Measurements from ENCODE around the gene TRPM6. TPM values are rescaled to one million over a fixed set of nuclear protein-coding genes. Genes with fewer than 3 reads are reported as not detected.

Gene TRPM6
- total RNA-seq, 1 donor from 2014 or later = 0.10 TPM

GRCh38 chr9:74773886-74774479 is 113.7 kb downstream of the TRPM6 start:
- DNase-seq (ENCODE audit: low spot score, unreplicated experiment) = peak; percentile 51

GRCh38 chr9:74772121-74772520 is 115.6 kb downstream of the TRPM6 start:
- peaks cover 9% of the 10 kb centered on the region for H3K27me3 Mint-ChIP-seq
- H3K4me3 Mint-ChIP-seq (ENCODE audit: low read depth) = no peak overlapping the region
- H3K4me1 Mint-ChIP-seq (ENCODE audit: low read depth) = no peaks in the 10 kb centered on the region
- no peak for DNase-seq (ENCODE audit: low spot score, unreplicated experiment)
- TF ChIP-seq CTCF (IDR thresholded peaks at IDR 0.05; ENCODE audit: unreplicated experiment) = no peak
- H3K27ac Mint-ChIP-seq = no peak overlapping the region
- H3K9me3 Mint-ChIP-seq (ENCODE audit: low read depth) = peaks cover 2% of the 10 kb centered on the region
- H3K36me3 Mint-ChIP-seq (ENCODE audit: insufficient read depth) = no peaks in the 10 kb centered on the region

More at GRCh38 chr9:74773886-74774479, 113.7 kb downstream of the TRPM6 start:
- Mint-ChIP-seq H3K4me3 (ENCODE audit: low read depth) (no peak overlapping the region), H3K27ac (no peak overlapping the region), H3K36me3 (ENCODE audit: insufficient read depth) (no peaks in the 10 kb centered on the region), H3K27me3 (peaks cover 6% of the 10 kb centered on the region), H3K9me3 (ENCODE audit: low read depth) (peaks cover 2% of the 10 kb centered on the region), H3K4me1 (ENCODE audit: low read depth) (peaks cover 2% of the 10 kb centered on the region)
- TF ChIP-seq CTCF (IDR thresholded peaks at IDR 0.05; ENCODE audit: unreplicated experiment) = peak; percentile 95

- no peak overlapping the region for H3K4me3 Mint-ChIP-seq (ENCODE audit: low read depth)
- H3K27ac Mint-ChIP-seq = no peak overlapping the region
- no peaks in the 10 kb centered on the region for H3K36me3 Mint-ChIP-seq (ENCODE audit: insufficient read depth)
- no peak for TF ChIP-seq CTCF (IDR thresholded peaks at IDR 0.05; ENCODE audit: unreplicated experiment)
- peaks cover 9% of the 10 kb centered on the region for H3K27me3 Mint-ChIP-seq
- no peaks in the 10 kb centered on the region for H3K4me1 Mint-ChIP-seq (ENCODE audit: low read depth)
- peaks cover 2% of the 10 kb centered on the region for H3K9me3 Mint-ChIP-seq (ENCODE audit: low read depth)
- no peak for DNase-seq (ENCODE audit: low spot score, unreplicated experiment)
Observed at GRCh38 chr9:74771672-74772071, 116.0 kb downstream of the TRPM6 start.

GRCh38 chr9:74771262-74771585 is 116.5 kb downstream of the TRPM6 start:
- no peak overlapping the region for H3K27ac Mint-ChIP-seq
- no peaks in the 10 kb centered on the region for H3K36me3 Mint-ChIP-seq (ENCODE audit: insufficient read depth)
- H3K4me3 Mint-ChIP-seq (ENCODE audit: low read depth) = no peak overlapping the region
- no peak for DNase-seq (ENCODE audit: low spot score, unreplicated experiment)
- H3K4me1 Mint-ChIP-seq (ENCODE audit: low read depth) = no peaks in the 10 kb centered on the region
- peaks cover 9% of the 10 kb centered on the region for H3K27me3 Mint-ChIP-seq
- TF ChIP-seq CTCF (IDR thresholded peaks at IDR 0.05; ENCODE audit: unreplicated experiment) = no peak
- peaks cover 2% of the 10 kb centered on the region for H3K9me3 Mint-ChIP-seq (ENCODE audit: low read depth)

- Mint-ChIP-seq H3K4me1 (ENCODE audit: low read depth) (no peaks in the 10 kb centered on the region), H3K27ac (no peak overlapping the region), H3K36me3 (ENCODE audit: insufficient read depth) (no peaks in the 10 kb centered on the region), H3K9me3 (ENCODE audit: low read depth) (peaks cover 2% of the 10 kb centered on the region), H3K4me3 (ENCODE audit: low read depth) (no peak overlapping the region), H3K27me3 (peaks cover 9% of the 10 kb centered on the region)
- peak; percentile 68 for TF ChIP-seq CTCF (IDR thresholded peaks at IDR 0.05; ENCODE audit: unreplicated experiment)
- peak; percentile 12 for DNase-seq (ENCODE audit: low spot score, unreplicated experiment)
Observed at GRCh38 chr9:74770508-74771261, 117.0 kb downstream of the TRPM6 start.
